Activated CD4-positive, CD25-positive, alpha-beta regulatory T cell (primary cell): ENCODE measurements around the gene TAS2R60.
"Not testable (repeated sequence)": the region's sequence is repeated elsewhere in the genome, so short reads cannot be mapped to it uniquely, and the experiment has no call there.

Source experiments
- DNase-seq, 4 experiments: peaks; one replicate each; lab custom pipeline; 2025; lab: John Stamatoyannopoulos, UW

The TAS2R60 gene, protein sequence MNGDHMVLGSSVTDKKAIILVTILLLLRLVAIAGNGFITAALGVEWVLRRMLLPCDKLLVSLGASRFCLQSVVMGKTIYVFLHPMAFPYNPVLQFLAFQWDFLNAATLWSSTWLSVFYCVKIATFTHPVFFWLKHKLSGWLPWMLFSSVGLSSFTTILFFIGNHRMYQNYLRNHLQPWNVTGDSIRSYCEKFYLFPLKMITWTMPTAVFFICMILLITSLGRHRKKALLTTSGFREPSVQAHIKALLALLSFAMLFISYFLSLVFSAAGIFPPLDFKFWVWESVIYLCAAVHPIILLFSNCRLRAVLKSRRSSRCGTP

DNA sequence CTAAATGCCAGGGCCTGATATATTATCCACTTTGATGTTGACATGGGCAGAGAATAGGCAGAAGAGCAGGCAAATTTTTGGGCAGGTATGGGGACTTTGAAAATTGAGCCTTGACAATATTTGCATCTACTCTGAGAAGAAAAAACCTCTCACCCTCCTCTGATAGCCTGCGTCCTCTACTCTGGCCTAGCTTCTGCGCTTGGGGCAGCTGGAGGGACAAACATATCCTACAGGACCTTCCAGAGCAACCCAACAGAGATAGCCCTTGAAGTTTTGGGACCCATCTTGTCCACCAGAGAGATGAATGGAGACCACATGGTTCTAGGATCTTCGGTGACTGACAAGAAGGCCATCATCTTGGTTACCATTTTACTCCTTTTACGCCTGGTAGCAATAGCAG is at the start of gene TAS2R60:
TAS2R60 (plus strand) TSS at position 301 of the 400 bp plus-strand sequence; CDS start at position 301, 0 bp downstream.
- no peak for DNase-seq

DNA sequence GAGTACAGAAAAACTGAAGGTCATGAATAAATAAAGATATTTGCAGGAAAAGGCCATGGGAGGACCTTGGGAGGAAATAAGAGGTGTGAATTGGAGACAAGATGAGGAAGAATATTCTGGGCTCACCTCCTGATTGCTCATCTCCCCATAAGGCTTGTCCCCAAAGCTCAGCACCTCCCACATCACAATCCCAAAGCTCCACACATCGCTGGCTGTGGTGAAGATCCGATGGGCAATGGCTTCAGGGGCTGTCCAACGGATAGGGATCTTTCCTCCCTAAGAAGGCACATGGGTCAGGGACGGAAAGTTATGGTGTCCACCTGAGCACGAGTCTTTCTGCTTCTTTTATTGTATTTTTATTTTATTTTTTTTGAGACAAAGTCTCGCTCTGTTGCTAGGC is 49.2 kb upstream of the TAS2R60 start:
- DNase-seq: no peak

DNA sequence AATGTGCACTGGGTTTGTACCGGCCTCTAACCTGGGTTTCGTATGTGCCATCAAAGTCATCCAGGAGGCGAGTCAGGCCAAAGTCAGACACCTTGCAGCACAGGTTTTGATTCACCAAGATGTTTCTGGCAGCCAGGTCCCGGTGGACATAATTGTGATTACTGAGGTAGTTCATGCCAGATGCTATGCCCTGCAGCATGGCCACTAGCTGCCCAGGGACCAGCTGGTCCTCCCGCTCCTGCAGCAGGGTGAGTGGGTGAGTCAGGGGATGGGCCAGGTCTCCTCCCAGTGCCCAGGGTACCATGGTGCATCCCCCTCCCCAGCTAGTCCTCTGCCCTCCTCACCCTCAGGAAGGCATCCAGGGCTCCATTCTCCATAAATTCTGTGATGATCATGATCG is 48.5 kb upstream of the TAS2R60 start:
- no peak for DNase-seq

DNA sequence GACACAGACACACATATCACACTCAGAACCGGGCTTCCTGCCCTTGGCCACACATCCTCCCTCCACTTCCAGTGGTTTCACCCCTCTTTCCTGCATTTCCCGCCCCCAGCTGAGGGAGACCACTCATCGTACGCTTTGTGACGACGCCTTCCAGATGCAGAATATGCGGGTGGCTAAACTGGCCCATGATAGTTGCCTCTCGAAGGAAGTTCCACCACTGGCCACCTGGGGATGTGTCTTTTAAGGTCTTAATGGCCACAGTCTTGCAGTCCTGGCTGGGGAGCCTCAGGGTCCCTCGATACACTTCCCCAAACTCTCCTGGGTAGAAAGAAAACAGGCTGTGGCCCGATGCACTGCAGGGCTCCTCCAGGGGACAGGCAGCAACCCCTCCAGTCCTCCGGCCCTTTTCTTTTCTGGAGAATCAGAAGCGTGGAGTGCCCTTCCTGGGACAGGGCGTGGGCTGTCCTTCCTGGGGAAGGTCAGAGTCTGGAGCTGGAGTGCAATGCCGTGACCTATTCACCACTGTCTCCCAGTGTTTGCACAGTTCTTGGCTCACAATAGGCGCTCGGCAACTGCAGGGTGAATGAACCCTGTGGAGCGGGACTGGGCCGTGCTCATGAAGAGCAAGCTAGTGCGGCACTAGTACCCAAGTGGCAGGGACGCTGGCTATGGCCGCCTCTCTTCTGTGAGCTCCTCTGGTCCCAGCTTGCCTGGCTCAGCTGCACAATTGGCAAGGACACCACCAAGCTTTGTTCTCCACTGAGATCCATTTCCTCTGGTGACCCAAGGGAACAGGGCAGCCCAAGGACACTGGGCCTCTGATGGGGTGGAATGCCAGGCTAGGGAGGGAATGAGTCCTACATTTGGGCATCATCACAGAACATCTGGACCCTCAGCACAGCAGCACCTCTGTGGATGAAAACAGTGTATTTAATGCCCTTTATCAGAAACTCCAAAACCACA is 47.8 kb upstream of the TAS2R60 start:
- DNase-seq: no peak

DNA sequence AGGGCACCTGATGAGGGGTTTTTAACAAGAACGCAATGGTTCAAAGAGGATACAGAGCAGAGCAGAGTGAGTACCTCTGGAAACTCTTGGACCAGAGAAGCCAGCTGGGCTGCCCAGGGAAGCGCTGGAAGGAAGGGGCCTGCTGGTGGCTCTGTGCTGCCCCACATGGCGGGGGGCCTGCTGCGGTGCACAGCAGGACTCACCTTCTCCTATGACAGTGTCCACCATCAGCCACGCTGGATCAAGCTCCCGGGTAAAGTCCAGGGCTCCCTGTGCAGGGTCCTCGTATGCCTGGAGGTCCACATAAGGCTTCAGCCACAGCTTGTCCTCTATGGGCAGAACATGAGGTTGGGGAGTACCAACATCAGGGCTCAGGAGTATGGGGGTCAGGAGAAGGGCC is 47.1 kb upstream of the TAS2R60 start:
- no peak for DNase-seq

DNA sequence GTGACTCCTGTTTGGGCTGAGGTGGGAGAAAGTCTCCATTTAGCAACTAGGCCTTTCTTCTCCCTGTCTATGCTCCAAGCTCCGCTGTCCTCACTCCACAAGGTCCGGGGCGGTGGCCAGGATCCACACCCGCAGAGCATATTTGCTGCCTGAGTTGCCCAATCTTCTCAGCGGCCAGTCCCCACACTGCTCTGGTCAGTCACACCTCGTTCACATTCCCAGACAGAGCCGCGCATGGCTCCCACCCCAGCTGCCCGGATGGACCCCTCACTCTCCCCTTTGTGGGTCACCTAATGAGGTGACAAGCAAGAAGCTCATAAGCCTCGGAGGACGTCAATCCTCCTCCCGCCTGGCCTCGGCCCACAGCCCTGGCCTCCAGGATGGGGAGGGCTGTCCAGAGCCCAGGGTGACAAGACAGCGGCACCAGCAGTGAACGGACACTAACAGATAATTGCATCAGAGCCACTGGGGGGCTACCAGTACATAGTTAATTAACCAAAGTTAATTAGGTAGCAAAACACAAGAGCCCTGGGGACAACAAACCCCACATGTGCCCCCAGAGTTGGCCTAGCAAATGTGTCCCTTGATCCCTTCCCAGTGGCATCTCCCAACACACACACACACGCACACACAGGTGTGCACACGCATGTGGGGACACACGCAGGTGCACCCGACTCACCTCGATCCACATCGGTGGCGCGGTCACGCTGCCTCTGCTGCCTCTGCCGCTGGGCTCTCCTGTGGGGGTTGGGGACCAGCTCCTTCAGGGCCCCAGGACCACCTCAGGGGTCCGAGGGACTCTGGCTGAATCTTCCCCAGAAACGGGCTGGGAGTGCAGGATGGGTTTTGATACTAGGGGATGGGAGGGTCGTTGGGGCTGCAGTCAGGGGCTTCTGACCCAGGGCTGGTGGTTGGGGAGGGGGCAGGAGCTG is 46.4 kb upstream of the TAS2R60 start:
- no peak for DNase-seq

DNA sequence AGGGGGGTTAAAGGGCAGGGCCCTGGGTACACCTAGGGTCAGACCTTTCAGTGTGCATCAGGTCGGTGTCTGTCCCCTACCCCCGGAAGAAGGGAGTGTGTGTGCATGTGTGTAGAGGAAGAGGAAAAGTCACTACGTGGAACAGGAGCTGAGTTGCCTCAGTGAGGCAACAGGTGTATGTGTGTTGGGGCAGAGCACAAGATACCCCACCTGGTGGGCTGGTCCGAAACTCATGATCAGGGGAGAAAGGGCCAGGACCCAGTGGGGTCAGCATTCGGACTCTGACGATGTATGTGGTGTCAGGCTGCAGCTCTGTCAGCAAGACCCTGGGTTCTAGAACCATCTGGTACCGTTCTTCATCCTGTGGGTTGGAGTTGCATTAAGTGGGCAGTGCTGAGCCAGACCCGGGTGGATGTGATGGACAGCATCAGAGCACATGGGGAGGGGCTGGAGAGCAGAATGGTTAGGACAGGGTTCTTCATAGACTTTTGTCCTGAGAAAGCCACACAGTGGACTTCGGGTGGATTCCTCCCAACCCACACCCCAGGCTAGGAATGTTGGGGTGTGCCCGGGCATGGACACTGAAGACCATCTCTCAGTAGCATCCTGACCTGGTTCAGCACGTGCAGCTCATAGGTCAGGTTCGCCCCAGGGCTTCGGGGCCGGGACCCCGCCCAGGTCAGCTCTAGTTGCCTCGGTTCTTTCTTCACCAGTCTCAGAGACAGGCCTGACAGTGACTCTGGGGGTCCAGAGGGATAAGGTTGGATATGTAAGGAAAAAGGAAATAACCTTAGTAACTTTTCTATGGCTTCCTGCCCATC is 45.3 kb upstream of the TAS2R60 start:
- DNase-seq: no peak

DNA sequence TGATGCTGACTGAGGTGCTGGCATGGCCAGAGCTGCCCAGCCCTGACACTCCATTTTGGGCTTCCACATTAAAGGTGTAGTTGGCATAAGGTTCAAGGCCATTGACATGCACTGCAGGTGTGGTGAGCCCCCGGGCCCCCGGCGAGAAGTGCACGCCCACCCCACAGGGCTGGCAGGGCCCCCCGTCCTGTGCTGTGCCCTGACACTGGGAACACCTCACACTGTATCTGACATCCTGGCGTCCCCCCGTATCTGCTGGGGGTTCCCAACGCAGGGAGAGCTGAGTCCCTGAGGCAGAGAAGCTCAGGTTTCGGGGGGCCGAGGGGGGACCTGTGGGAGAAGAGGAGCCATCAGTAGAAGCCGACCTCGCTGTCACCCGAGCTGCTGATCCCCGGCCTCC is 44.6 kb upstream of the TAS2R60 start:
- no peak for DNase-seq

DNA sequence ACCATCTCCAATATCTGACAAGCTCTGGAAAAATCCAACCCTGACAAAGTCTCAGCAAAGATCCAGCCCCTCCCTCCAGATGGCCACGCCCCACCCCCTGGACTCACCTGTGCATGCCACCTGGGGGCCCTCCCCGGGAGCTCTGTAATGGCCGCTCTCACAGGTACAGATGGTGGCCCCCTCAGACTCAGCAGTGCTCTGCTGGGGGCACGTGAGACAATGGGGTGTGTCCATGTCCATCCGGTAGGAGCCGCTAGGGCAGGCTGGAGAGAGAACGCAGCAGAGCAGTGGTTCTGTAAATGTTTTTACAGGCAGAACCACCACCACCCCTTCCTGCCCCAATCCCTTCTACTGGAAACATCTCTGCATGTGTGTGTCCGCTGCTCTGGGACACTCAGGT is 44.1 kb upstream of the TAS2R60 start:
- no peak for DNase-seq

DNA sequence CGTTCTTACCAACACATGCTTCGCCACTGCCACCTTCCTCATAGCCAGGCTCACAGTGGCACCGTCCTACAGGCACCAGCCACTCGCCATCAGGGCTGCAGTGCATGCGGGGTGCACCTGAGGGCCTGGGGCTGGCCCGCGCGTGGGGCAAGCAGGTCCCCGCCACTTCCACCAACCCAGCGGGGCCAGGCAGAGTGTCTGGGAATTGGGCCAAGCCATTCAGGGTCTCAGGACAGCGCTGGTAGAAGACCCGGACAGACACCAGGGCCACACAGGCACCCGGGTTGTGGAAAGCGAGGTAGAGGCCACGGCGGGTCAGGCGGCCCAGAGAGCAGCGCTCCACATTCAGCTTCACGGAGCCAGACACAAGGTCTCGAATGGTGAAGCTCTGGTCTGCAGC is 43.6 kb upstream of the TAS2R60 start:
- DNase-seq: no peak

DNA sequence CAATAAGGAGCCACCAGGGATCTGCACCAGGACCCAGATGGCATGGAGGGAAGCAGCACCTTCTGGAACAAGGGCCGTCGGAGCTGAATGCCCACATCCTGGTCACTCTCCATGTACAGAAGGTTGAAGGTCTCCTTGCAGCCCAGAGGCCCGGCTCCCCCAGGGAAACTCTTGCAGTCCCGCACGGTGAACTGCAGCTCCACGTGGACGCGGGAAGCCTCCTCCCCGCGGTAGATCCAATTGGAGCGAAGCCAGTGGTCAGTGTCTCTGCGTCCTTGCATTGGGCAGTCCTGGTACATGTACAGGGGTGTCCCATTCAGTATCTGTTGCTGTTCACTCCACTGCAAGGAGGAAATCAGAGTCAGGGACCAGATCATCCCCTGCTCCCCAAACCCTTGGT is 42.0 kb upstream of the TAS2R60 start:
- DNase-seq: no peak

DNA sequence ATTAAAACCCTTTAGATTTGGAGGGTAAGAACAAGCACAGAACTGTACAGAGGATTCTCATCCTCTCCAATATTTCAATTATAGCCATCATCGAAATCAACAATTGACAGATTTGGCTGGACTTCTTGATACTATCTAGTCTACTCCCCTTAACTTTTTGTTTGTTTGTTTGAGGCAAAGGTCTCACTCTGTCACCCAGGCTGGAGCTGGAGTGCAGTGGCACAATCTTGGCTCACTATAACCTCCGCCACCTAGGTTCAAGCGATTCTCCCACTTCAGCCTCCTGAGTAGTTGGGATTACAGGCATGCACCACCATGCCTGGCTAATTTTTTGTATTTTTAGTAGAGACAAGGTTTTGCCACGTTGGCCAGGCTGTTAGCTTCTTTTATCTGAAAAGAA is 41.0 kb upstream of the TAS2R60 start:
- DNase-seq: not testable (repeated sequence)

DNA sequence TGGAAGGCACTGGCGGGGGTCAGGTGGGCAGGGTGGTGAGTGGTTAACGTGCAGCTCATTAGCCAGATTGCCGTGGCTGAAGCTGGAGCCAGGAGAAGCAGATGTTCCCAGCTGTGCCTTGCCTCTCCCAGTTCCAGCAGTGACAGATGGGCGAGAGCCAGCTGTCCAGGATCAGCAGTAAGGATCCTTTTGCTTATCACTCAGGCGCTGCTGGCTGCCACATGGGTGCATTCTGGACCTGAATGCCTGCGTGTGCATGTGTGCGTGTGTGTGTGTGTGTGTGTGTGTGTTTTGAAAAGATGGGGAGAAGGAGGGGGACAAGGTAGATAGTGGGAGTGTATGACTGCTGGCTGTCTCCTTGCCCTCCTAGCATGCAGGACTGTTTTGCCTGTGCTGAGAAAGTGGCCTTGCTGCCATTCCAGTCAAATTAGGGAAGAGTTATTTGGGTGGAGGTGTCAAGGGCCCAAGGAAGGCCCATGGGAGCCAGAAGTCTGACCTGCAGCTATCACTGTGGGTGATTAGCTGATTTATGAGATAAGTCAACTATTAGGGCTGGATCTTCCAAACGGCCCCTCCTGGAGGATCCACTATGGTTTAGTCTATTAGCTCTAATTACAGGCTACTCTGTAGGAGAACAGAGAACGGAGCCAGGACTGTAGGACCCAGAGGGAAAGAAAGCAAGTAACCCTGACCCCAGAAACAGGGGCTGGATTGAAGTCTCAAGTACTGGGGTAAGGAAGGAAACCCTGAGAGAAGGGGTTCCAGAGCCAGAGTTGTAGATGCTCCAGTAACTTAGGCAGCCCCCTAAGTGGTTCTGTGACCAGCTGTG is 37.9 kb upstream of the TAS2R60 start:
- DNase-seq: no peak

DNA sequence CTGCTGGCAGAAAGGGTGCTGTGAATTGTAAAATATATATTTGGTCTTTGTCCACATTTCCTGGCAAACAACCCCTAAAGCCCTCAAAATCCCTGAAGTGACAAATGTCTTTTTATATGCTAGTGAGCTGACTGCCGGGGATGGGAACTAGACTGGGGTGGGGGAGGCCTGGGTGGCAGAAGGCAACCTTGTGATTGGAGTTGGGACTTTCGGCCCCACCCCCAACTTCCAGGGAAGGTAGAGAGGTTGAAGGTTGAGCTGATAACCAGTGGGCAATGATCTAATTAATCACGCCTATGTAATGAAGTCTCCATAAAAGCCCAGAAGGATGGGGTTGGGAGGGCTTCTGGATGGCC is 37.3 kb upstream of the TAS2R60 start:
- no peak for DNase-seq

DNA sequence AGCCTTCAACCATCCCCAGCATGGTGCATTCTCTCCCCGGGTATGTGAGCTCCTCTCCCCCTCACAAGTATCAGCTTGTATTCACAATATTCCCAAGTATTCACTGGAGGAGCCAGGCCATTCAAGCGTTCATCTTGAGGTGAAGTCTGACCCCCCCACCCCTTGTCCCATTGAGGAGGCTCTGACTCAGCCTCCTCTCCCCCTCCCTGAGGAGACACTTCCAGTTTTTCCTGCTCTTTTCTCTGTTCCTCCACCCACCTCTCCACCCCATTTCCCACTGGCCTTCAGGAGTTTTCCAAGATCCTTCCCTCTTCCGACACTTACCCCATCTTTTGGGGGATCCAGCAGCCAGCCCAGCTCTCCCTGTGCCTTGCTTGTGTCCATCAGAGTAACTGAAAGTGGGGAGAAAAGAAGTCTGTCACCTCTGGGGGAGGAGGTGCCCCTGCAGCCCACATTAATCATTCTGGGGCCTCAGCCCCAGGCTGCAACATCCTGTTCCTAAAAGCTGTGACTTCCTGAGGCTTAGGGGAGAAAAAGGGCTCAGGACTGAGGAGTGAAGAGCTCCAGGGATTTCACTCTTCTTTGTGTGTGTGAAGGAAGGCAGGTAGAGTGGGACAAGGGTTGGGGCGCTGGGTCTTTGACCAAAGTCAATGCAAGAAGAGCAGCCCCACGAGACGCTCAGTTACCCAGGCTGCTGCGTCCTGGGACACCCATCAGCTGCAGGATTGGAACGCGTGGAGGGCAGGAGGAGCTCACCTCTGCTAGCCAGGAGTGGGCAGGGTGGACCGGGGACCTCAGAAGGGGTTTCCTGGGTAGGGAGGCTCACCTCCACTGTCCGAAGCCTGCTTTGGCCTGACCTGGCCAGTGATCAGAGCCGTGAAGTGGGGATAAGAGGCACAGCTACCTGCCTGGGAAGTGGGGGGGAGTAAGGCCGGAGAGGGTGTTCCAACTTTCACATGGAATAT is 35.7 kb upstream of the TAS2R60 start:
- DNase-seq: no peak

DNA sequence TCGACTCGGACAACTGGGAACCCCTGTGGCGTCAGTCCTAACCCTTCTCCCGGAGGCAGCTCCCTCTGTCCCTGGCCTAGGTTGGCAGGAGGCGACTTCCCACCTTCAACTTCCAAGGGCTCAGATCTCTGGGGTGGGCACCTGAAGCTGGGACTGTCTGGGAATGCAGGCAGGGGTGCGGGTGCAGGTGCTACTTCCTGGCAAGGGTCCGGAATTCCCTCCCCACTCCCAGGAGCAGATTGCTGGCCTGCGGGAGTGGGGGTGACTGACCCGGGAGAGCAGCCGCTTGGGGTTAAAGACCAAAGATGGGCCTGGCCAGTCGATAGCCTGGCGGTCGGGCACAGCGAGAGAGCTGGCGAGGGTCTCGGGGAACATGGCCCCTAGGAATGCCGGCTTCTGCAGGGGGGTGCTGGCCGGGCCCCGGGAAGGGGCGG is 35.0 kb upstream of the TAS2R60 start:
- no peak for DNase-seq

DNA sequence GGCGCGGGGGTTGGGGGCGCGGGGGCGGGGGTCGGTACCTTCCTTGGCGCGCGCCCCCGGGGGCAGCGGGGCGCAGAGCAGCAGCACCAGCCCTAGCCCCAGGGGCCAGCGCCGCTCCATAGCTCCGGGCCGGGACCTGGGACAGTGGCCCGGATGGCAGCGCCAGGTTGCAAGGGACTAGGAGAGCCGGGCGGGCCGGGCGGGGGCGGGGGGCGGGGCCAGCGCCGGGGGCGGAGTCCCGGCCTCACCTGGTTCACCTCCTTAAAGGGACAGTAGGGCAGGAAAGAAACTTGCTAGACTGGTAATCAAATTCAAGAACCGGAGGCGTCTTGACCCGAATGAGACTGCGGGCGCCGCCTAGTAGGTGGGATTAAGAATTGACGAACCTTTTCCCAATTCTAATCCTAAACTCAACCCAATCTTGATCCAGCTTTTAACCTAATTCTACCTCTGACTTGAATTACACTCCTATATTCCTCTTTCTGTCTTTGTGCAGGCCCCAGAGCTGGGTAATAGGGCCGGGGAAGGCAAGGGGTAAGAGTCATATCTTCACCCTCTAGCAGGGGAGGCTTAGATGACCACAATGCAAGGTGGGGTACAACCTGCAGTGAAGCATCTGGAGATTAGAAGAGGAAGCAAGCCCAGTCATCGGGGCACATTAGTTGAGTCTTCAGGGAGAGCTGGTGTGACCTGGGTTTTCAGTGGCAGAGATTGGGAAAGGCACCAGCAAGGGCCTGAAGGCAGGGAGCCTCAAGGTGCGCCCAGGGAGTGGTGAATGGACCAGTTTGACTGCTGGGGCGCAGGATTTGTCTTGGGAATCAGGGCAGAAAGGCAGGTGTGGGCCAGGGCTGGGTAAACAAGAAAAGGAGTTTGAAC is 34.3 kb upstream of the TAS2R60 start, which contains the start of gene EPHA1:
EPHA1 (minus strand) TSS at position 171 of the 876 bp plus-strand sequence; CDS start at position 120, 51 bp downstream.
- DNase-seq: peak in 3 of 4 experiments; percentile 12 to 32 (median 18)

DNA sequence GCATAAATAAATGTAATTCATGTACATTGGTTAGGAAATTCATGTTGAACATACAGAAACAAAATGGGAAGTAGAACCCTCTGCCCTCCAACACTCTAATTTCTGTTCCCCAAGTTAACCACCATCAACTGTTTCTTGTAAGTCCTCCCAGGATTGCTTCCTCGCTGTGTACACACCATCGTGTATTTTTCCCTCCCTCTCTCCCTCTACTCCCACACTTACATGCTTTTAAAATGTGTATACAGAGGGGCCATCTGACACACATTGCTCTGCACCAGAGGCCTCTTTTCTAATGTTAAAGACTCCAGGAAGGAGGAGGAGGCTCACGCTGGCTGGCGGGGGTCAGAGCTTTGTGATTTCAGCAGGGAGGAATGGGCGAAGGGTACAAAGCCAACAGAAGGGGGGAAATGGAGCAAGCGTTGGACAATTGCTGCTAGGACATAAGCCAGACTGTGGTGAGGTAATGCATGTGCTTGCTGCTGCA is 32.7 kb upstream of the TAS2R60 start:
- no peak for DNase-seq
